Forelimb muscle (tissue), 1 donor: ENCODE data around the gene SHROOM3. TPM values are rescaled to one million over a fixed set of nuclear protein-coding genes. Genes with fewer than 3 reads are reported as not detected.
"Not testable (repeated sequence)": the region's sequence is repeated elsewhere in the genome, so short reads cannot be mapped to it uniquely, and the experiment has no call there.

Experiments used
- DNase-seq: peaks from one replicate; pipeline ENCODE4 v3.0.0-alpha.2; 2013; ENCODE audit warnings: low read depth
- polyA plus RNA-seq: library from polyadenylated mRNA; unstranded; fragments of 120-200 nt; gene quantifications from one replicate; pipeline ENCODE4 v1.2.1, GENCODE V29; 2013; ENCODE audit not compliant: insufficient read length

SHROOM3 gene
- polyA plus RNA-seq, 1 donor = 19.0 TPM

DNA sequence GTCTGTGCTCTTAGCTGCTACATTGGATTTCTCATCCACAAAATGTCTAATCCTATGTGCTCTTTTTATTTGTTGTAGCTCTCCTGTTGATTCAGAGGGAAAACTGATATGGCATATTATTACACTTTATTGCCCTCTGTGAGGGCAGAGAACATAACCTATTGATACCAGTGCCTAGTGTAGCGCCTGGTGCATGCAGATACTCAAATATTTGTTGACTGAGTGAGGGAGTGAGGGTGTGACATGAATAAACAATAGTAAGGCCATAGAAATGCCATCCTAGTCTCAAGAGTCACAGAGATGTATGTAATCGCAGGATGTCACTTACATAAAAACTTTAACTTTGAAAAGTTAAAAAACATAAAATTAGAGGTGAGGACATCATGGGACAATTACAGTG lies 159.1 kb downstream of the SHROOM3 start:
- no peak for DNase-seq

DNA sequence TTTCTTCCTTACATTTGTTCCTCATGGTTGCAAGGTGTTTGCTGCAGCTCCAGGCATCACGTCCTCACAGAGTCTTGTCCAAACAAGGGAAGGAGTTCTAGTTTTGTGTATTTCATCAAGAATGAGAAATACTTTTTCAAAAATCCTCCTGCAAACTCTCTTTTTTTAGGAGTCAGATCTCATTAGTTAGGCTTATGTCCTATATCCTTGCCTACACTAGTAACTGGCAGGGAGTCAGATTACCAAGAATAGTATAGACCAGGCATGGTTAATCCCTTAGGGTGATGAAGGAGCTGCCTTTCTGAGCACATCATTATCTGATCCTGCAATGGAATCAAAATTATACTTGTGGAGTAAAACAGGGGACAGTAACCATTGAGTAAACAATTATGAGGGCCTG lies 160.4 kb downstream of the SHROOM3 start:
- no peak for DNase-seq

DNA sequence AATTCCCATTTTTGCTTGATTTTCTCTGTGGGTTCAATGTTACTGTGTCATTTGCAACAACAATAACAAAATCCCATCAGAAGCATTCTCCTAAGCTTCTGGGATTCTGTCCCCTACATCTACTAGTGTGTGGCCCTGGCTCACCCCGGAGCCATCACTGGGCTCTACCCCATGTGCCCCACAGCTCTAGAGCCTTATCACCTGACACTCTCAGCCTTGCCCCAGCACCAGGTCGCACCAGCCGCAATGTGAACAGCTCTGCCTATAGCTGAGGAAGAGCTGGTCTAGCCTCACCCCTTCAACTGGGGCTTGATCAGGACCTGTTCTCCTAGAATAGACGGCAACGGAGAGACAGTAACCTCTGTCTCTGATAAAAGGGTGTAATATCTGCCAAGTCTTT lies 161.7 kb downstream of the SHROOM3 start:
- DNase-seq = no peak

DNA sequence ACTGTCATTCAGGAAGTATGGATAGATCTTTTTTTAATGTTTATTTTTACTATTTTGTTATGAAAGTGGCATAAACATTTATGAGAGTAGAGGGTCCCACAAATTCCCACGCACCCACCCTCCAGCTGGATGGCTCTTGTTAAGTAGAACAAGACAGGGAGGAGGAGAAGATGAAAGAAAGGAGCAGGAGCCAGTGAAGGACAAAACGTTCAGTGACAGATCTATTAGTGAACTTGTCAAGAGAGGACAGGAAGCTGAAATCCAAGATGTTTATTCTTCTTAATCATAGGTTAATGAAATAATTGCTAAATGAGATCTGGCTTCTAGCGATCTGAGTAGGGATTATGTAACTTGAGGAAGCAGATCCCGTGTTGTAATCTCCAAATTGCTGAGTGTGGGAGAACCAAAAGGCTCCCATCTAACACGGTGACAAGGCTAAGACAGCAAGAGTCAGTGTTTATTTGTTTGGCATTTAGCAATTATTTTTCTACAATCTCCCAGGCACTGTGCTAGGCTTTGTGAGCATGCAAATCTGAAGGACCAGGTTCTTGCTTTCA lies 162.5 kb downstream of the SHROOM3 start:
- DNase-seq = no peak

DNA sequence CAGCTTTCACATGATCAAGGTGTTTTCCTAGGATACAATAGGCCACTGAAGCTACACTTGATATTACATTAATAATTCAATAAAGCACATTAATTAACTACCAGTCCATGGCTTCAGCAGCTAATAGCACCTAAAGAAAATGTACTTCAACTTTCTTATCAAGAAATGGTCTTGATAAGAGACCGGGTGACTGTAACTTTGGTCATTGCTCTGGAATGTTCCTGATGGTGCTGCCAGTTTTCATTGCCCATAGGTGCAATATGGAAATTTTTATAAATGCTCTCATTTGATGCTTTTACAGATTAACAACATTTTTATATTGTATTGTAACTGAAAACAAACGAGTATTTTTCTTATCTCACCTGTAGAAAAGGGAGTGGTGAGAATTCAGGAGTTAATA lies 165.4 kb downstream of the SHROOM3 start:
- DNase-seq = no peak

DNA sequence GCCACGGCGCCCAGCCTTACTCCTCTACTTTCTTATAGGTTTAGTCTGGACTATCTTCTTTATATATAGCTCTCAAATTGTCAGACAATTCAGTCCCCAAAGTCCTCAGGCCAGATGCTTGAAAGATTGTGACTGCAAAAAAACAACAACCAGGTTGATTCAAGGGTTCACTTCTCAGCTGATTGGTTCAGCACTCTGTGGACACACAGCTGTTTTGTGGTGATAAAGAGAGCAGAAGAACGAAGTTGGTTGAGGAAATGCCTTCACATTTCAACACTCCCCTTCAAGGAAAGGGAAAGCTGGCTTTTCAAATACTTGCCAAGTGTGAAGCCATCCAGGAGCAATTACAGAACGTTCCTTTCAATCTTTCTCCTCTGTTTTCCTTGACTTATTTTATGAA lies 166.8 kb downstream of the SHROOM3 start:
- no peak for DNase-seq

DNA sequence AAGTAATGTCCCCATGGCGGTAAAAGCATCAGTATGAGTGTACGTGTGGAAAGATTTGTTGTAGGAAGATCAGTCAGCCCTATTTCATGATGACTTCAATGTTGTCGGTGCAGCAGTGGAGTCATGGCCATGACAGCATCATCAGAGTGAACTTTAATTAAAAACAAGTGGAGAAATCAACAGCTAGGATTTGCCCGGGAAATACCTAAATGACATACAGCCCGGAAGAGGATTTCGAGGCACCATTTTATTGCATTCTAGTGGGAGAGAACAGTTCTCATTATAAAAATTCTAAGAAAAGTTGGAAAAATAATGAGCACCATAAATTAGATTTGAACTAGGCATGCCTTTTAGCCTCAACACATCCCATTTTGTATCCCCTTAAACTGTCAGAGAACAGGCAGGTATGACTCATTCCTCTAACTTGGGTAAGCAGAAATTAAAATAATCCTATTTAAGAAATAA lies 170.1 kb downstream of the SHROOM3 start:
- DNase-seq = no peak

DNA sequence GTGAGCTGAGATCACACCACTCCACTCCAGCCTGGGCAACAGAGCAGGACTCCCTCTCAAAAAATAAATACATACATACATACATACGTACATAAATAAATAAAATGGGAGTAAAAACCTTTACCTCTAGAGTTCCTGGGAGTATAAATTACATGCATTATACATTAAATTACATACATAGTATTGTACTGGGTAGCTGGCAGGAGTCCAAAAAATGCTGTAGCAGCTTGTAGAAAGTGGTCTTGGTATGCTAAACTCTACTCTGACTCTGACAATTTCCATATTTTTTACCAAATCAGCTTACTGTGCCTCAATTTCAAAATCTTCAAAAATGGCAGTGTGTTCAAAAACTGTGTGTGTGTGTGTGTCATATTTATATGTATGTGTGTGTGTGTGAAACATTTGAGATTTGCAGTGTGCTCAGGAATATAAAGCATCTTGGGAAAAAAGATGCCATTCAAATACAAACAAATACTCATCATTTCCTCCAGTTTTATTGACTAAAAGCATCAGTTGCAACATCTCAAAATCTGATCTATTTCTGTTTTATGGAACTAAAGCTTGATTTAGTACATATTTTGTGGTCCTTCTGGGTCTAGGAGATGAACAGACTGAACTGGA lies 171.7 kb downstream of the SHROOM3 start:
- no peak for DNase-seq

DNA sequence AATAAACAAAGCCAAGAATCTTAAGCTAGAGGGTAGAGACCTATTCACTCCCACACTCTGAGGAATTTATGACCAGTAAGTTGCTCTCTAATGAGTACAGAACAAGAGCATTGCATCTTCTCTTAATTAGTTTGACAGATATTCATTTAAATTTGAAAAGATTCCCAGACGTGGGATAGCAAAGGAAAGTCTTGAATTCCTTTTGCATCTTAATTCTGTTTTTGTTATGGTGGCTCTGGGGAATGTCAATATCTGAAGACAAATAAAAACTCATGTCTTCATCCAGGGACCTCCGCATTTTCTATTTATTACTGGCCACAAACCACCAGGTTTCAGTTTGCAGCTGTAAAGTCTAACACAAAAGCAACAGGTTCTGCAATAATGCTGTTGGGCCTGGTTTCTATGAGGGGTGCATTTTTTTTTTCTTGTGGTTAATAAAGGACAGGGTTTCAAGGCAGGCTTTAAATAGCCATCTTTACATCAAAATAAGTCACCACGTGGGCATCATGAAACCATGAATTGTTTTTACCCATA lies 172.3 kb downstream of the SHROOM3 start:
- no peak for DNase-seq

DNA sequence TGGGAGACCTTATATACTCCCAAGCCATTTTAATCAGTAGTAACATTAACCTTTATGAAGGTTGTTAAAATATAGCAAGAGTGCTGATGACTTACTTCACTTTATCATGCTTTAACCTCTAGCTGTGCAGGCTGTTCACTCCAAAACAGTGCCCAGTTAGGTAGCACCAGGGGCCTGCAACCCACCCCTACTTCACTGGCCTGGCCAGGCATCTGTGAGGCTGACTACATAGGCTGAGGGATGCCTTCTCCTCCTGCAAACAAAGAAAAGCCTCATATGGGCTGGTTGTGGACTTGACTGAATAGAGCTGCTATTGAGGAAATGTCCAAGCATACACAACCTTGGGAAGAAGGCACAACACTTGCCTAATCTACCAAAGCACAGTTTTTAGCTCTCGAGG lies 172.8 kb downstream of the SHROOM3 start:
- no peak for DNase-seq

DNA sequence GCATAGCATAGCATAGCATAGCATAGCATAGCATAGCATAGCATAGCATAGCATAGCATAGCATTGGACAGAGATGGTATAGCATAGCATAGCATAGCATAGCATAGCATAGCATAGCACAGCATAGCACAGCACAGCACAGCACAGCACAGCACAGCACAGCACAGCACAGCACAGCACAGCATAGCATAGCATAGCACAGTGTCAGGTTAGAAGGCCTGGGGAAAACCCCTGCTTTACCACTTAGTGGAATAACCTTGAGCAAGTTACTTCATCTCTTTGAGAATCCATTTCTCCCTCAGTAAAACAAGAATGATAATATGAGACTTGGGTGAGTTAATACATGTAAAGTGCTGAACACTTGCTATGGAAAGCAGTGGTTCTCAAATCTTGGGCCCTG lies 173.5 kb downstream of the SHROOM3 start:
- not testable (repeated sequence) for DNase-seq

DNA sequence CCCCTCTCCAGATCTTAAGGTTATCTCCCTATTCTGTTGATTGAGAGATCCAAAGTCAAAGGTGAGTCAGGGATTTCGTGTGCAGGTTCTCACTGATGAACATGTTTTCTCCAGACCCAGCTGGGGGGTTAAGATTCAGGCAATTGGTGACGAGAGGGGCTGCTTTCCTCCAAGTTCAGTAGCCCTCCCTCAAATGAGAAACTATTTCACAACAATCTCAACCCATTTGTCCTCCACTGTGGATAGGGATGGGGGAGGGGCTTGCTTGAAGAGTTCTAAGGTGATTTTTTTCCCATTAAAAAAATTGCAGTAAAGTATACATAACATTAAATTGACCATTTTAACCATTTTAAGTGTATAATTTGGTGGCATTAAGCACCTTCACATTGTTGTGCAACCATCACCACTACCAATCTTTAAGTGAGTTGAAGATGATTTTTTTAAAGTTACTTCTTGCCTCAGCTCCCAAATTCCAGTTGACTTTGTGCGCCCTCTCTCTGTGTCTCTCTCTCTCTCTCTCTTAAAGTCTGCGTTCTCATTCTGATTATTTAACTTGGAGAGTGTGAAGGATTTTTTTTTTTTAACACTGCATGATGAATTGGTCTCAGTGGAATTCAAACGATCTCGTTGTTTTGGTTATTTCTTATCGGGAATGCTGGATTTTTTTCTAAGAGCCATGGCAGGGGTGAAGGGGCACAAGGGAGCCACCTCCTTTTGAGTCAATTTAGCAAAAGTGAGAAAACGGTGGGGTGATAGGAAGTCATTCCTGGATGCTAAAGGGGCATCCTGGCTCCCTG lies 175.9 kb downstream of the SHROOM3 start:
- no peak for DNase-seq

DNA sequence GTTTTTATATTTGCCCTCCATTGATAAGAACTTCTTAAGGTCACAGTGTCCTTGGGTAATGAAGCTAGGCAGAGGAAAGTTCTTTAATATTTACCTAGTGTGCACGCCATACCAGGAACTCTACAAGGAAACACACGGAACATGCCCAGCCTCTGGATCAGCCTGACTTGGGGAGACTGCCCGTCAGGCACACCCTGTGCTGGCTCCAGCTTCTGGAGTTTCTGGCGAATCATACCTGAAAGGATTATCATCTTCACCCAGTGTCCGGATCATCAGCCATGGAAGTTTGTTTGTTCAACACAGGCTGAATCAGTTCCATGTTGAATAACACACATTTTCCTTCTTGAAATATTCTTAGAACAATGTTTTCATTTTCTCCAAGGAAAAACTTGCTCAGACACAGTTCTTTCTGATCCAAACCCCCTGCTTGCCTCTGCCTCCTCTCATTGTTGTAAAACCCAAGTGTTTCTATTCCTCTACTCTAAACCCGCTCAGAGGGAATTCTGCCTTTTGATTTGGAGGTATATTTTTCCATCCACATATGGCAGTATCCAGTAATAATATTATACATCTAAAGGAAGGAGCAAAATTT lies 176.7 kb downstream of the SHROOM3 start:
- no peak for DNase-seq

DNA sequence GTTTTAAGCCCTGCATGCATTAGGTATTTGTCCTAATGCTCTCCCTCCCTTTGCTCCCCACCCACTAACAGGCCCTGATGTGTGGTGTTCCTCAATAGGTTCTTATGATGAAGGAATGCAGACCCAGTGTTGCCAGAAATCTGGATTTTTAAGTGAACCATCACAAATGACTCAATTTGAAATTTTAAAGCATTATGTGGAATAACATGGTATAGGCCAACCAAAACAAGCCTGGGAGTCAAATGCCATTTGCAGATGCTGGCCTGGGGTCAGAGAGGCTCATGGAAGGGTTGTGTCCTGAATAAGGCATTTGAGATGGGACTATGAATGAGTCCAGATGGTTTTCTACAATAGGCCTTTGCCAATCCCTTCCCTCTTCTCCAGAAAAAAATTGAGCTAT lies 179.6 kb downstream of the SHROOM3 start:
- DNase-seq = no peak

DNA sequence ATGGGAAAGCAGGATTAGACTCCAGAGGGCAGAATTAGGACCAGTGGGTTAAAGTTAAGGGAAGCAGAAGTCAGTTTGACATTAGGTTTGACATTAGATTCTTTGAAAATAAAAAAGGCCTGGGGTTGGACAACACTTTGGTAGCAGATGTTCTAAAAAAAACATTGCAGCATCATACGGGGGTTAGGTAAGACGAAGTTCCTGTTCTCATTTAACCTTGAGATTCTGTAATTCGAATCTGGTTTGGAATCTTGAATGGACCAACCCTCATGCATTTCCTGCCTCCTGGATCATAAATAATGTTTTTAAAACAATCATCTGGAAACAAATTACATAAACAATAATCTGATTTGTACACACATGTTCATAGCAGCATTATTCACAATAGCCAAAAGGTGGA lies 181.0 kb downstream of the SHROOM3 start:
- no peak for DNase-seq

DNA sequence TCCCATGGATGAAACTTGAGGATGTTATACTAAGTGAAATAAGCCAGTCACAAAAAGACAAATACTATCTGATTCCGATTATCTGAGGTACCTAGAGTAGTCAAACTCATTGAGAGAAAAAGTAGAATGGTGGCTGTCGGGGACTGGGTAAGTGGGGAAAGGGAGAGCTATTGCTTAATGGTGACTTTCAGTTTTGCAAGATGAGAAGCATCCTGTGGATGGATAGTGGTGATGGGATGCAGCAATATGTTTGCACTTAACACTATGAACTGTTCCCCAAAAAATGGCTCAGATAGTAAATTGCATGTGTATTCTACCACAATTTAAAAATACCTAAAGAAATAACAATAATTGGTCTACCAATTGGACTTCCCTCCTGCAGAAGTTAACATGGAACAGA lies 181.5 kb downstream of the SHROOM3 start:
- DNase-seq = no peak

DNA sequence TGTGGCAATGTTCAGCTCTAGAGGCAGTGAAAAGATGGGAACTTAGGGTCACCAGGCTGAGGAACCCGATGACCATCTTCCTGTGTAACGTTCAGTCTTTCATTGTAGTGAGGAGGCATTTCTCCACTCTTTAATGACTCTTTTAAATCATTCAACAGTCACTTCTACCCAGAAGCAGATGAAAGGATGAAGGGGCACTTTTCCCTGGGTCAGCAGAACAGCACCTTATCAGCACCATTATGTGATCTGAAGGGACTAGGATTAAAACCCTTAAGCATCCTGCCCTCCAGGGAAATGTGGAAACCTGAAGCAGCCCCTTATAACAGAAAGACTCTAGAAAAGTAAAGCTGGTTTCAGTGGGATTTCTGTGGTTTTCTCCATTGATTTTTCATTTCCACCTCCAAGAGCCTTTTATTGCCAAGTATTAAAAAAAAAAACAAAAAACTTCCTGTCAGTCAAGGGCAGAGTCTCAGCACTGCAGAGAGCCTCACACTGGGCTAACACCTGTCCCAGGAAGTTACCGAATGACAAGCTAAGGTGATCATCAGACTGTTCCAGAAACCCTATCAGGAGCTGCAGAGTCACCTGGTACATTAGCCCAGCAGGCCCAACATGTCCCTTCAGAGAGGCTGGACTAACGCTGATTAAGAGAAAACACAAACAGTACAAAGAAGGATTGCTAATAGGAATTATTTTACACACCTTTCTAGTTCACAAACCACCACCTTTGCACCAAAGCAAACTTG lies 185.9 kb downstream of the SHROOM3 start:
- DNase-seq = no peak

DNA sequence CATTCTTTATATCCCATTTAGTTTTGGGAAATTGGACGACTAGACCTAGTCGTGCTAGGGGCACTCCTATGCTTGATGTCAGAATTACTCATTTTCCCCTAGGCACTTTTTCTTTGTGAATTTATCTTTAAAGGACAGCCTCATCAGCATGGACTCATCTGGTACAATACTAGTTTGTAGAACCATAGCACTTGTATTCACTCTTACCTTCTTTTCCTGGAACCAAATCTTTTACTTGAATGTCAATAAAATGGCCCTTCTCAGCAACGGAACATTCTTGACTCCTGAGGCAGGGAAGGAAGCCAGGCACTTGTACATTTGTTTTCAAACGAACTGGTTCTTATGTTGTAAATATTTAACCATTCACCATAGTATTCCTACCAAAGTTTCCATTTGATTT lies 187.1 kb downstream of the SHROOM3 start:
- no peak for DNase-seq

DNA sequence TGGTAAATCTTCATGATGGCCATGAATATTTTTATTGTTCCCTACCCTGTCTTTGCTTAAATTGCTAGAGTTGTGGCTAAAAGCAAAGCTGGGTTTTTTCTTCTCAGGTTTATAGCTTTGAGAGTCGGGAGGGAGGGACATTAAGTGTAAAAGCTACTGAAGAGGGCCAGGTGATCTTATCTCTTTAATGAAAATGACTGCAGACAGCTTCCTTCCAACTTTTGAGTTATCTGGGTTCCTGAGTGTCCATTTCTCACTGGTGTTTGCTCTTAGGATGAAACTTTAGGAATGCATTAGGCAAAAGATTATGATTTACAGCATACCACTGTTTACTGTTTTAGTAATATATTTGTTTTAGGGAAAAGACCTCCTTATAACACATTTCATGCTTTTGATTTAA lies 187.7 kb downstream of the SHROOM3 start:
- DNase-seq = no peak

DNA sequence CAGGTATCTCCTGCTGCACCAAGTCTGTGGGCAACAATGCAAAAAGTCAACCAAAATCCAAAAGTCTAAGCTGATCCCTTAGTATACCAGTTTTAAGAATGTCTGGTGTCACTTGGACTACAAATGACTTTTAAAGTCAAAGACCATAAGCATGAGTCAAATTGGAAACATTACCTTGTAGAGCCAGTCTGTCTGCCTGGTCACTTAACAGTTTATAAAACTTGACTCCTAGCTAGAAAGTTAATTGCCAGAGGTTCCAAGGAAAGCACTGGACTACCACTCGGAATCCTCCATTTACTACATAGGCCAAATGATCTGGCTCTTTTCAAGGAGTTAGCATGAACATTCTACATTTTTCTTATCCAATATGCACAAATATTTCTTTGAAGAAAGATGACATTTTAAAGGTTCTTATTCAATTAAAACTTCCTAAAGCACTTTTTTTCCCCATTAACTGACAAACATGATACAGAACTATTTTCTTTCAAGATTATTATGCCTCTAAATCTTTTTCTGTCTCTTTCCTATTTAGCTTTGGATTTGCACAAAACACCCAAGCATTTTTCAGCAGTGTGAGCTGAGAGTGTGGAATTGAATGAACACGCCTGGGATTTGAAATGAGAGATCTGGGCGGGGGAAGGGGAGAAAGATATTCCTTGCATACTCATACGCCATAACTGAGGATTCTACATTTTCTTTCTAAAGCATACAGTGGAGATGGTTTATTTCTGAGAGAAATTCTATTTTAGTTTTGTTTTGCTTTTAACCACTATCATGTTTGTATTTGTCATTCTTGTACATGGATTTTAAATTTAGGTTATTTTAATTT lies 188.4 kb downstream of the SHROOM3 start:
- DNase-seq = no peak

DNA sequence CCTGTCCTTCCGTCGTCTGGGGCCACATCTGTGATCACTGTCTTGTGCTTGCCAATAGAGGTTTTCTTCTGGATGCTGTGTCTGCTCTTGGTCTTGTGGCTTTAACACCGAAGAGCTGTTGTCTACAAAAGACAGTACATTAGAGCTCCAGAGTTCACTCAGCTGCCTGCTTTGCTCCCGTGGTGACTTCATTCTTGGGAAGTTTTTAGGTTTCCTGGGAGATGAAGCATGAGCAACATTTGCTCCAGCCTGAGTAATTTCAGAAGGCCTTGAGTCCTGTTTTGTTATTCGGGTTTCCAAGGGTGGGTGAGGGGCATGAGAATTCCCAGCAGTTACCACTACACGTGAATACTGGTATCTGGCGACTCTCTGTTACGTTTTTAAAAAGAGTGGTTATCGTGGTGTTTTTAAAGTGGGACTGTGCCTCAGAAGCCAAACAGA lies 189.2 kb downstream of the SHROOM3 start:
- peak; percentile 89 for DNase-seq
